Suppressor macrophage treated with lipopolysaccharide for 1 hour (primary cell): Measurements from ENCODE around the gene CDK10.
"Not testable (repeated sequence)": the region's sequence is repeated elsewhere in the genome, so short reads cannot be mapped to it uniquely, and the experiment has no call there.

Source experiments
- DNase-seq, 3 donors: peaks; one replicate each; pipeline ENCODE4 v3.0.0-alpha.2; 2020 to 2022

Gene CDK10

GRCh38 chr16:89668790-89669158 lies 17.7 kb upstream of the CDK10 start:
- DNase-seq: no peak

- no peak for DNase-seq
Observed at GRCh38 chr16:89669755-89670154, 16.7 kb upstream of the CDK10 start.

DNA sequence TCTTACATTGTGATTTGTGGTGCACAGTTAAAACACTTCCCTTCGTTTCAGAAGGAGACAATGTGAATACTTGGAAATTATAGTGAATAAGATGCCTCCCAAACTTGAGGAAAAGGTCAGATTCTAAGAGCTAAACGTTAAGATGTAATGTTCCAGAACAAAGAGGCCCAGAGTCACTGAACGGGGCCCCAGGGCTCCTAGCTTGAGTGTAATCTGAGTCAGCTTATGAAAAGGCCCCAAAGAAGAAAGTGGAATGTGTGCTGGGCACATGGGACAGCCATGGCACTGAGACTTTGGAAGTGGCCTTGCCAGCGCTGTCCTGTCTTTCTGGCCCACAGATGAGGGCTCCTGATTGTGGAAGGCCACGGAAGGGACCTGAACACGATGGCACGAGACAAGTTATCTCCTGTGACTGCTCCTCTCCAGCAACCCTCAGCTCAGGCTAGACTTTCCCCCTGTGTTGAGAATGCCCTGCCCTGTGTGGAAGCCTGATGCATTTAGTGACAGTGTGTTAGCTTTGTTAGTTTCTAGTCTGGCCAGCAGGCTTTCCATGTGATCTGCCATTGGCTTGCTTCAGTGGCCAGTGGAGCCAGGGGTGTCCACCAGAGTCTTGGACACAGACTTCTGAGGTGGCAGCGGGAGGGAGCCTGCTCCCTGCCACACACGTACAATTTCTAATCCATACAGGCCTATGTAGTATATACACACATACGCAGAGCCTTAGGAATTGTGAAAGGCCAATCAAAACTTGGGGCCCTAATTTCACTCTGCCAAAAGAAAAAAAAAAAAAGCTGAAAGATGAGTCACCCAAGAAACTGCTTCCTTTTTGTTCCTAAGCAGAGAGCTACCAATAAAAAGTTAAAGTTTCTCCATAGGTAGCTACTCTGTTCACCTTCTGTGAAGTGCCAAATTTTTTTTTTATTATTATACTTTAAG lies 15.7 kb upstream of the CDK10 start:
- peak in 2 of 3 donors; percentile 24 to 45 for DNase-seq

DNA sequence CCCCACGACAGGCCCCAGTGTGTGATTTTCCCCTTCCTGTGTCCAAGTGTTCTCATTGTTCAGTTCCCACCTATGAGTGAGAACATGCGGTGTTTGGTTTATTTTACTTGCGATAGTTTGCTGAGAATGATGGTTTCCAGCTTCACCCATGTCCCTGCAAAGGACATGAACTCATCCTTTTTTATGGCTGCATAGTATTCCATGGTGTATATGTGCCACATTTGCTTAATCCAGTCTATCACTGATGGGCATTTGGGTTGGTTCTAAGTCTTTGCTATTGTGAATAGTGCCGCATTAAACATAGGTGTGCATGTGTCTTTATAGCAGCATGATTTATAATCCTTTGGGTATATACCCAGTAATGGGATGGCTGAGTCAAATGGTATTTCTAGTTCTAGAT lies 14.9 kb upstream of the CDK10 start:
- not testable (repeated sequence) for DNase-seq

DNA sequence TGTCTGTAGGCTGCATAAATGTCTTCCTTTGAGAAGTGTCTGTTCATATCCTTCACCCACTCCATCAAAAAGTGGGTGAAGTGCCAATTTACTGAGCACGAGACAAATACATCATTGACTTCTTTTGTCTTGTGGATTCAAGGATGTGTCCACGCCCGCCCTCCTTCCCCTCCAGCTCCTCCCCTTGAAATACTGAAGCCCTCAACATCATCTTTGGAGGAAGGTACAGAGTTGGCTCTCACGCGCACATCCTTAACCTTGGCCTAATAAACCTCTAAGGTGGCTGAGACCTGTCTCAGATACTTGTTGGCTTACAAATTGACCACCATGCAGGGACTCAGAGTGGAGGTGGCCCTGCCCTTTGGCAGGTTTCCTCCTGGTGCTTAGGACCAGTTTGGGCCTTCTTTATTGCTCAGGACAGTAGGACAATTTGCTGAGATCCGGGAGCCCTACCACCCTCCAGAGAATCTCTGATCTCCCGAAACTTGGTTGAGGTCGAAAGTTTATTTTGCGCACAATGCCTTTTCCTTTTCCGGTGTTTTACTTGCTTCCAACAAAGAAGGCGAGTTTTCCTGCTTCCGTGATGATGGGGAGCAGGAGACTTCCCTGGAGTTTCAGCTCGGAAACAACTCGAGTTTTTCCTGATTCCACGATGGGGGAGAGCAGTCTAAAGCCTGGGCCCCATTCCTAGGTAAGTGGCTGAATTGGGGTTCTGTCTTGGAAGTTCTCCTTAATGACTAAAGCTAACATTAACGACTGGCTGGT lies 14.1 kb upstream of the CDK10 start:
- DNase-seq: no peak

GRCh38 chr16:89678258-89678657 lies 8.2 kb upstream of the CDK10 start:
- DNase-seq: no peak

GRCh38 chr16:89685916-89686315 lies 573 bp upstream of the CDK10 start:
- DNase-seq: no peak

GRCh38 chr16:89687092-89687940 lies 827 bp downstream of the CDK10 start:
- DNase-seq: peak in 1 of 3 donors; percentile 21

GRCh38 chr16:89688395-89688794 lies 1.9 kb downstream of the CDK10 start:
- no peak for DNase-seq

- no peak for DNase-seq
Observed at GRCh38 chr16:89689142-89689541, 2.7 kb downstream of the CDK10 start.

DNA sequence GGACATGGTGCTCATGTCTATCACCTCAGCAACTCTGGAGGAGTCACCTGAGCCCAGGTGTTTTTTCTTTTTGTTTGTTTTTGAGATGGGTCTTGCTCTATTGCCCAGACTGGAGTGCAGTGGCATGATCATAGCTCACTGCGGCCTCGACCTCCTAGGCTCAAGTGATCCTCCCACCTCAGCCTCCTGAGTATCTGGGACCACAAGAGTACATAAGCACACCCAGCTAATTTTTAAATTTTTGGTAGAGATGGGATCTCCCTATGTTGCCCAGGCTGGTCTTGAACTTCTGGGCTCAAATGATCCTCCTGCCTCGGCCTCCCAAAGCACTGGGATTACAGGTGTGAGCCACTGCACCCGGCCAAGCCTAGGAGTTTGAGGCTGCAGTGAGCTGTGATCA lies 3.1 kb downstream of the CDK10 start:
- DNase-seq: not testable (repeated sequence)

DNA sequence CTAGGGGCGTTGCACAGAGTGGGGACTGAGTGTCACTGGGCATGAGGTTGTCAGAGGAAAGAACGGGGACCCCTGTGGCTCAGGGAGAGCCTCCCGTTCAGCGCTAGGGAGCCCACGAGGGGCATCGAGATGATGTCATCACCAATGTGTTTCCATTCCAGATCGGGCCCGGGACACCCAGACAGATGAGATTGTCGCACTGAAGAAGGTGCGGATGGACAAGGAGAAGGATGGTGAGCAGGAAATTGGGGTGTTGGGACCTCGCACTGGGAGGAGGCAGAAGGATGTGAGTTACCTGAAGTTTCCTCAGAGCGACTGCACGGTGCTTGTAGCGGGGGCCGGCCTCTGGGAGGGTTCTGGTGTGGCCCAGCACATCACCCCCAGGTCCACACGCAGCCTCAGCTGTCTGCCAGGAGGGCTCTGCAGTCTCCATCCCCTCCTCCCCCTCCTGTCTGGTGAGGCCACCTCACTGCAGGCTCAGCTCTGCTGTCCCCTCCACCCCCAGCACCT lies 4.0 kb downstream of the CDK10 start:
- DNase-seq: peak in 1 of 3 donors; percentile 9

DNA sequence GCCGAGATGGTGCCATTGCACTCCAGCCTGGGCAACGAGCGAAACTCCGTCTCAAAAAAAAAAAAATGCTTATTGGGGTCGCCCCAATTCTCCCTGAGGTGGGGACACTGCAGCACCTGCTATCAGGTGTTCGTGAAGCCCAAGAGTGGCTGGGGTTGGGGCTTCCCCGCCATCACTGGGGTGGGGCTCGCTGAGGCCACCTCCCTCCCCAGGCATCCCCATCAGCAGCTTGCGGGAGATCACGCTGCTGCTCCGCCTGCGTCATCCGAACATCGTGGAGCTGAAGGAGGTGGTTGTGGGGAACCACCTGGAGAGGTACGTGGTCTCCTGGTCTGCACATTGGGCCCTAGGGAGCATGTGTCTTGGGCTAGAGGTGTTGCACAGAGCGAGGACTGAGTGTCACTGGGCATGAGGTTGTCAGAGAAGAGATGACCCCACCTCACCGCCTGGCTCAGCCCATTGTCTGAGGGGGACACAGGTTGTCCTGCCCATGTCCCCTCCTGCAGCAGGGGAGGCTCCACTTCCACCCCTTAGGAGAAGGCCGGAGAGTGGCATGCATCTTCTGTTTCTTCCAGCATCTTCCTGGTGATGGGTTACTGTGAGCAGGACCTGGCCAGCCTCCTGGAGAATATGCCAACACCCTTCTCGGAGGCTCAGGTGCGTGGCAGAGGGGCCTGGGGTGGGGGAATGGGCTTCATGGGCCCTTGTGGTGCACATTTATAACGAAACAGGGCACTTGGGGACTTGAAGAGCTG lies 4.9 kb downstream of the CDK10 start:
- peak in 1 of 3 donors; percentile 4 for DNase-seq

DNA sequence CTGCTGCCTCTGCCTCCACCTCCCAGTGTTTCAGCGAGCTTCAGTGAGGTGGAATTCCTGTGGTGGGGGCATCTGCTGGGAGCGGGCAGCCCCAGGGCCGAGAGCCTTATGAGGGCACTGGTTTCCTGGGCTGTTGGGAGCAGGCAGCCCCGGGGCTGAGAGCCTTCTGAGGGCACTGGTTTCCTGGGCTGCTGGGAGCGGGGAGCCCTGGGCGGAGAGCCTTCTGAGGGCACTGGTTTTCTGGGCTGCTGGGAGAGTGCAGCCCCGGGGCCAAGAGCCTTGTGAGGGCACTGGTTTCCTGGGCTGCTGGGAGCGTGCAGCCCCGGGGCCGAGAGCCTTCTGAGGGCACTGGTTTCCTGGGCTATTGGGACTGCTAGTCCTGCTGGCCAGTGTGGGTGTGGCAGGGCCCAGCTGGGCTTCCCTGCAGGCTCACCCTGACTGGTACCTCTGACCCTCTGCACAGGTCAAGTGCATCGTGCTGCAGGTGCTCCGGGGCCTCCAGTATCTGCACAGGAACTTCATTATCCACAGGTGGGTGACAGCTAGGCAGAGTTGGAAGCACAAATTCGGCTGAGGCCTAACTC lies 5.6 kb downstream of the CDK10 start:
- no peak for DNase-seq

GRCh38 chr16:89693289-89693731 lies 6.8 kb downstream of the CDK10 start:
- no peak for DNase-seq

- DNase-seq: no peak
Observed at GRCh38 chr16:89693931-89694783, 7.7 kb downstream of the CDK10 start.

- DNase-seq: not testable (repeated sequence)
Observed at GRCh38 chr16:89694784-89695085, 8.2 kb downstream of the CDK10 start.

GRCh38 chr16:89695086-89695874 lies 8.8 kb downstream of the CDK10 start:
- DNase-seq: no peak

DNA sequence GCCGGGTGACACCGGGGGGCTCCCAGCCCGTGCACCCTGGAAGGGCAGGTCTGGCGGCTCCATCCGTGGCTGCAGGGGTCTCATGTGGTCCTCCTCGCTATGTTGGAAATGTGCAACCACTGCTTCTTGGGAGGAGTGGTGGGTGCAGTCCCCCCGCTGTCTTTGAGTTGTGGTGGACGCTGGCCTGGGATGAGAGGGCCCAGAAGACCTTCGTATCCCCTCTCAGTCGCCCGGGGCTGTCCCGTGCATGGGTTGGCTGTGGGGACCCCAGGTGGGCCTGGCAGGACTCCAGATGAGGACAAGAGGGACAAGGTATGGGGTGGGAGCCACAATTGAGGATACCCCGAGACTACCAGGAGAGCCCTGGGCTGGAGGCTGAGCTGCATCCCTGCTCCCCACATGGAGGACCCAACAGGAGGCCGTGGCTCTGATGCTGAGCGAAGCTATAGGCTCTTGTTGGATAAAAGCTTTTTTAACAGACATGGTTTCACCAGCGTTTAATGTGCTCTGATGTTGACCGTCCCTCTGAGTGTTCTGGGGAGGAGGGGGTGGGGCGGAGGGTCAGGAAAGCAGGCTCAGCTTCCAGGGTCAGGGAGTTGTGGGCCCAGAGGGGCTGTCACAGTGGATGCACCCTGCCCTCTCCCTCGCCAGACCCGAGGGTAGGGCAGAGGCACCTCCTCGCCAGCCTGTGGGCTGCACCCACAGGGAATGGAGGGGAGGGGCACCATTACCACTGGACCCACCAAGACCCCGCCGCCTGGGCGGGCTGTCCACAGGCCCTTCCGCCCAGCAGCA lies 9.6 kb downstream of the CDK10 start:
- no peak for DNase-seq
